Glomerular visceral epithelial cell (primary cell): Measurements from ENCODE around the gene ARNT2.

Experiments
- DNase-seq: peaks from one replicate; pipeline ENCODE4 v3.0.0-alpha.2; 2016; ENCODE audit errors: extremely low spot score

Gene ARNT2

GRCh38 chr15:80576519-80577090 lies 172.4 kb downstream of the ARNT2 start:
- DNase-seq = no peak

- DNase-seq = no peak
Observed at GRCh38 chr15:80577552-80578205, 173.5 kb downstream of the ARNT2 start.

GRCh38 chr15:80578206-80578595 lies 174.0 kb downstream of the ARNT2 start:
- no peak for DNase-seq

GRCh38 chr15:80578871-80579270 lies 174.7 kb downstream of the ARNT2 start:
- DNase-seq = no peak

- DNase-seq = no peak
Observed at GRCh38 chr15:80579611-80580010, 175.4 kb downstream of the ARNT2 start.

GRCh38 chr15:80580106-80580505 lies 175.9 kb downstream of the ARNT2 start:
- peak; percentile 46 for DNase-seq

GRCh38 chr15:80580536-80581260 lies 176.5 kb downstream of the ARNT2 start:
- no peak for DNase-seq

- no peak for DNase-seq
Observed at GRCh38 chr15:80581976-80582375, 177.8 kb downstream of the ARNT2 start.

- no peak for DNase-seq
Observed at GRCh38 chr15:80582816-80583423, 178.7 kb downstream of the ARNT2 start.

GRCh38 chr15:80584561-80584964 lies 180.4 kb downstream of the ARNT2 start:
- no peak for DNase-seq

GRCh38 chr15:80584973-80585525 lies 180.9 kb downstream of the ARNT2 start:
- no peak for DNase-seq

GRCh38 chr15:80585544-80586018 lies 181.4 kb downstream of the ARNT2 start:
- no peak for DNase-seq

GRCh38 chr15:80586161-80586560 lies 182.0 kb downstream of the ARNT2 start:
- DNase-seq = no peak

- DNase-seq = no peak
Observed at GRCh38 chr15:80587007-80587406, 182.8 kb downstream of the ARNT2 start.

GRCh38 chr15:80587816-80588456 lies 183.8 kb downstream of the ARNT2 start:
- DNase-seq = peak; percentile 8

- no peak for DNase-seq
Observed at GRCh38 chr15:80588801-80589200, 184.6 kb downstream of the ARNT2 start.

- DNase-seq = no peak
Observed at GRCh38 chr15:80590761-80591355, 186.7 kb downstream of the ARNT2 start.

GRCh38 chr15:80591471-80591870 lies 187.3 kb downstream of the ARNT2 start:
- DNase-seq = no peak

GRCh38 chr15:80591938-80592825 lies 188.0 kb downstream of the ARNT2 start:
- DNase-seq = no peak

GRCh38 chr15:80593486-80594030 lies 189.4 kb downstream of the ARNT2 start:
- no peak for DNase-seq
